HG02938 (cell line): ENCODE data around the gene SFMBT2.
"Not testable (repeated sequence)": the region's sequence is repeated elsewhere in the genome, so short reads cannot be mapped to it uniquely, and the experiment has no call there.

Experiments
- ATAC-seq: cut with Tn5 transposase; IDR thresholded peaks from one replicate; pipeline ENCODE4 v1.9.1; 2021; ENCODE audit warnings: mild to moderate bottlenecking, moderate library complexity; ENCODE audit not compliant: unreplicated experiment

Gene SFMBT2

GRCh38 chr10:7239312-7239985 is 171.4 kb downstream of the SFMBT2 start:
- ATAC-seq, result peak; percentile 69

- no peak for ATAC-seq
Observed at GRCh38 chr10:7235376-7235775, 175.5 kb downstream of the SFMBT2 start.

GRCh38 chr10:7234109-7234508 is 176.7 kb downstream of the SFMBT2 start:
- ATAC-seq, result no peak

- ATAC-seq, result no peak
Observed at GRCh38 chr10:7233259-7233991, 177.4 kb downstream of the SFMBT2 start.

- ATAC-seq, result no peak
Observed at GRCh38 chr10:7231509-7232414, 179.1 kb downstream of the SFMBT2 start.

- no peak for ATAC-seq
Observed at GRCh38 chr10:7230951-7231350, 179.9 kb downstream of the SFMBT2 start.

GRCh38 chr10:7230036-7230435 is 180.8 kb downstream of the SFMBT2 start:
- no peak for ATAC-seq

- ATAC-seq, result no peak
Observed at GRCh38 chr10:7225133-7225532, 185.7 kb downstream of the SFMBT2 start.

GRCh38 chr10:7218968-7219367 is 191.9 kb downstream of the SFMBT2 start:
- no peak for ATAC-seq

- ATAC-seq, result not testable (repeated sequence)
Observed at GRCh38 chr10:7212696-7213095, 198.1 kb downstream of the SFMBT2 start.

- ATAC-seq, result no peak
Observed at GRCh38 chr10:7211857-7212577, 198.8 kb downstream of the SFMBT2 start.

- ATAC-seq, result no peak
Observed at GRCh38 chr10:7210516-7210915, 200.3 kb downstream of the SFMBT2 start.

- ATAC-seq, result no peak
Observed at GRCh38 chr10:7209458-7209857, 201.4 kb downstream of the SFMBT2 start.

GRCh38 chr10:7206412-7207100 is 204.3 kb downstream of the SFMBT2 start:
- ATAC-seq, result no peak

- ATAC-seq, result no peak
Observed at GRCh38 chr10:7205656-7206055, 205.2 kb downstream of the SFMBT2 start.

- no peak for ATAC-seq
Observed at GRCh38 chr10:7202793-7203355, 208.0 kb downstream of the SFMBT2 start.

GRCh38 chr10:7199152-7199760 is 211.6 kb downstream of the SFMBT2 start:
- ATAC-seq, result no peak

- ATAC-seq, result no peak
Observed at GRCh38 chr10:7196284-7196683, 214.6 kb downstream of the SFMBT2 start.

GRCh38 chr10:7195118-7195517 is 215.7 kb downstream of the SFMBT2 start:
- no peak for ATAC-seq
